ENCODE results near the gene AKTIP.
"Not testable (repeated sequence)": the region's sequence is repeated elsewhere in the genome, so short reads cannot be mapped to it uniquely, and the experiment has no call there.

AKTIP gene

GRCh38 chr16:53502331-53503269 is at the start of gene AKTIP:
AKTIP (minus strand) TSS chr16:53503209; CDS start chr16:53500259, 2,950 bp downstream.
- DNase-seq (ENCODE audit: low read depth) = peak; percentile 57

GRCh38 chr16:53549970-53550690 is 47.1 kb upstream of the AKTIP start:
- DNase-seq (ENCODE audit: low read depth) = peak; percentile 83

- DNase-seq (ENCODE audit: low read depth) = peak; percentile 11
Observed at GRCh38 chr16:53546988-53547391, 44.0 kb upstream of the AKTIP start.

DNA sequence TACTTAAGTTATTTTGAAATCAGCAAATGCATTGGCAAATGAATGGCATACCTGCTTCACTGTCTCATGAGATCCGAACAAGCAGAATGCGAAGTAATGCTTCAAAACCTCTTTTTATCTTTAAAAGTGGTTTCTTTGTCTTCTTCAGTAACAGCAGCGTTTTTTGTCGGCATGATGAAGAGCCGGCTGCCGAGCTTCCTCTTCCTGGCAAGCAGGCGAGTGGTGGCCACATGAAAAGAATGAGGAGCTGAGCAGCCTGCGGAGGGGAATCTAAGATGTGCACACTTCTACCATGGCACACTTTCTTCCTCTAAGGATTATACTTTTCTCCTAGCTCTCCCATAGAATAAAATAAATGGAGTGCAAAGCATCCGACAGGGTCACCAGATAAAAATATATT is 42.4 kb upstream of the AKTIP start:
- DNase-seq (ENCODE audit: low read depth) = no peak

DNA sequence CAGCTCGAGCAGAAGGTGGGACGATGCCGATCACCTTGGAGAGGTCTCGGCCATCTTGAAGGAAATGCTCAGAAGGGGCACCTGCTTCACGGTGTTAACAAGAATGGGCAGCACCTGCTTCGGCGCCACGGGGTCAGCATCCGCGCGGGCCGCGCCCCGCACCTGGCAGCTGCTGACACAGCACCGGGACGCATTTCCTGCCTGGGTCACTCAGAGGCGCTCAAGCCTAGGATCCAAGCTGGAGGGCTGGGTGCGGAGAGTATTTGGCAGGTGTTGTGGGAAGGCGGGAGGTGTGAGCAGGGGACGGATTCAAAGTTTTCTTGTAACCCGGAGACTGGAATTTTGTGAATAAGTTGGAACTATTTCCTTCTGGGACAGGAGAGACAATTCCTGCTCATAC is 39.3 kb upstream of the AKTIP start:
- DNase-seq (ENCODE audit: low read depth) = no peak

GRCh38 chr16:53541326-53541725 is 38.3 kb upstream of the AKTIP start:
- peak; percentile 49 for DNase-seq (ENCODE audit: low read depth)

DNA sequence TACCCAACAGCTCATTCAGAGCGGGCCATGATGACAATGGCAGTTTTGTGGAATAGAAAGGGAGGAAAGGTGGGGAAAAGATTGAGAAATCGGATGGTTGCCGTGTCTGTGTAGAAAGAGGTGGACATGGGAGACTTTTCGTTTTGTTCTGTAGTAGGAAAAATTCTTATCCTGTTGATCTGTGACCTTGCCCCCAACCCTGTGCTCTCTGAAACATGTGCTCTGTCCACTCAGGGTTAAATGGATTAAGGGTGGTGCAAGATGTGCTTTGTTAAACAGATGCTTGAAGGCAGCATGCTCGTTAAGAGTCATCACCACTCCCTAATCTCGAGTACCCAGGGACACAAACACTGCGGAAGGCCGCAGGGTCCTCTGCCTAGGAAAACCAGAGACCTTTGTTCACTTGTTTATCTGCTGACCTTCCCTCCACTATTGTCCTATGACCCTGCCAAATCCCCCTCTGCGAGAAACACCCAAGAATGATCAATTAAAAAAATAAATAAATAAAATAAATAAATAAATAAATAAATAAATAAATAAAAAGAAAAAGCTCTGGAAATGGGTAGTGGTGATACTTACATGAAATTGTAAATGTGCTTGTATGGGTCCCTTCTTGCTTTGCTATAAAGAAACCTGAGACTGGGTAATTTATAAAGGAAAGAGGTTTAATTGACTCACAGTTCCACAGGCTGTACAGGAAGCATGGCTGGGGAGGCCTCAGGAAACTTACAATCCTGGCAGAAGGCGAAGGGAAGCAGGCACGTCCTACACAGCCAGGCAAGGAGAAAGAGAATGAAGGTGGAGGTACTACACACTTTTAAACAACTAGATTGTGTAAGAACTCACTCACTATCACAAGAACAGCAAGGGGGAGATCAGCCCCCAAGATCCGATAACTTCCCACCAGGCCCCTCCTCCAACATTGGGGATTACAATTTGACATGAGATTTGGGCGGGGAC is 37.0 kb upstream of the AKTIP start:
- DNase-seq (ENCODE audit: low read depth) = not testable (repeated sequence)

GRCh38 chr16:53539346-53539745 is 36.3 kb upstream of the AKTIP start:
- not testable (repeated sequence) for DNase-seq (ENCODE audit: low read depth)

- DNase-seq (ENCODE audit: low read depth) = no peak
Observed at GRCh38 chr16:53537626-53538025, 34.6 kb upstream of the AKTIP start.

DNA sequence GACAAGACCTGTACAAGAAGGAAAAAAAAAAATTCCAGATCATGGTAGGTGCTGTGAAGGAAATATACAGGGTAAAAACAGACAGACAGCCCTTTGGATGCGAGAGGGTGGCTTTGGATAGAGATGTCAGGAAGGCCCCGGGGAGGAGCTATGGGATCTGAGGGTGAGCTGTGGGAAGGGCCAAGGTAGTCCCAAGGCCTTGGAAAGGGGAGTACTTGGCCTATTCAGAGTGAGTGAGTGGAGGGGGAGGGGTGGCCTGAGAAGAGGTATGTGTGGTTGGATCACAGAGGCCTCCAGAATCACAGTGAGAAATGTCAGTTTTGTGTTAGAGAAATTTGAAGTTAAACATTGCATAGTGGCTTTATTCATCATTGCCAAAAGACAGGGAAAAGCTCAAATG is 31.2 kb upstream of the AKTIP start:
- DNase-seq (ENCODE audit: low read depth) = no peak

GRCh38 chr16:53530741-53531140 is 27.7 kb upstream of the AKTIP start:
- DNase-seq (ENCODE audit: low read depth) = no peak

DNA sequence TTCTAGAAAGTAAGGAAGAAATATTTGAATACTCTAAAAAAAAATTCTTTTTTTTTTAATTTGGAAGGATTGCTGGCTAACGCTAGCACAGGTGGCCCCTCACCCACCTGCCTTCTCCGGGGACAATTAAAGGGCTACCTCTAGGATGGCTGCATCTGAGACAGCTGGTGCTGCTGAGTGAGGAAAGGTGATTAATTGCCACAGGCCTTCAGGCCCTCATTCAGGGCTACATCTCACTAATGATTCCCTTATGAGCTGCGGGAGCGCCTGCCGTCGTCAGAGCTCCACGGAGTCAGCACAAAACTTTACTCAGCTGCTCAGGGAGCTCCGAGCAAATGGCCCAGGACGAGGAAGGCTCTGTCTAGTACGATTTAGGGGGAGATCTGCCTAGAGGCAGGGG is 27.0 kb upstream of the AKTIP start:
- no peak for DNase-seq (ENCODE audit: low read depth)

DNA sequence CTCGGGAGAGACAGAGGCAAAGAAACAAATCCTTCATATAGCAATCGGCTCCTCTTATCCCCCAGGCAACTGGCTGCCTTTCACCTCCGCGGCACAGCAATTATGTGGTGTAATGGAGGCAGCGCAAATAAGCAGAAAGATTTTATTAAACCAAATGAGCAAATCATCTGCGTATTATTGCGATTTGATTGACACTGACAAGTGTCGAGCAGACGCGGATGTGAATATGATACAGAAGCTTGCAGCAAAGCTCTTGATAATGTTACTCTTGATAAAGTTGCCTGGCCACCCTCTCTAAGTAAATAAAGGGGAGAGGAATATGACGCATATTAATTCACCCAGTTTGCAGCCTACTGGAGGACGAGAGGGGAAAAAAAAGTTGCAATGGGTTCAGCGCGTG is 26.5 kb upstream of the AKTIP start:
- DNase-seq (ENCODE audit: low read depth) = no peak

DNA sequence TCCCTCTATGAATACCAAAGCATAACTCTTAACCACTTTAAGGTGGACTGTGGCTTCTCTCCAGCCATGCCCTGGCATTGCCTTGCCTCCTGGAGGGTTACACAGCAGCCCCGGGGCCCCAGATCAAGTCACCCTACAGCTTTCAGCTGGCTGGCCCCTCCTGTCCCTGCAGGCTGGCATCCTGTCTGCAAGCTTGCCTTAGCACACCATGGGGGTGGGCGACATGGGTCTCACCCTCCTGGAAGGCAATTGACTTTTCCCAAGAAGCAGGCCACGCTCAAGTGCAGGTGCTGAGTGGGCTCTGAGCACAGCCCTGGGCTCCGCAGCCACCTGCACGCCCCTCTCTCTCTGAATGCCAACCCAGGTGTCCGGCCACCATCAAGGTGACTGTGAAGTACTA is 25.8 kb upstream of the AKTIP start:
- no peak for DNase-seq (ENCODE audit: low read depth)

GRCh38 chr16:53523971-53524548 is 21.1 kb upstream of the AKTIP start:
- no peak for DNase-seq (ENCODE audit: low read depth)

DNA sequence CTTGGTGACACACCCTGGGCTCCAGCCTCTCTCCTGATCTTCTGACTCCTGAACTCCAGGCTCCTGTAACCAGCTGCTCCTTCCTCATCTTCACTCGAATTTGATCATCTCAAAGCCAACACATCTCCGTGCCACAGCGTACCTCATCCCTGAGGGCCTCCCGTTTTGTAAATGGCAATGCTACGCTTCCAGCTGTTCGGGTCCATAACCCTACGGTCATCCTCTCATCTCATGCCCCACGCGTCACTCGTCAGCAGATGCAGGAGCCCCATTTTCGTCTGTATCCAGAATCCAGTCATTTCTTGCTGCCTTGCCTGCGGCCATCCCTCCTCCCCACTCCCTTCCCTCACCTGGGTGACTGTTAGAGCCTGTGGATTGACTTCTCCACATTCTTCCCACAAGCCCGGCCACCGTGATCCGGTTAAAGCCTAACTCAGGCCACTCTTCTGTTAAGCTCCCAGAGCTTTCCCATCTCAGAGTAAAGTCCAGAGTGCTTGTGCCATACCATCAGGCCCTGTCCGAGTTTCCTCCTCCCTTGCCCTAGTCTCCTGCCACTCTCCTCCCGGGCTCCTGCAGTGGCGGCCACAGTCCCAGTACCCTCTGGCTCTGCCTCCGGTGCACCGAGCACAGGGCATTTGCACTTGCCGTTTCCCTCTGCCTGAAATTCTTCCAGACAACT is 20.3 kb upstream of the AKTIP start:
- no peak for DNase-seq (ENCODE audit: low read depth)

GRCh38 chr16:53519417-53520091 is 16.5 kb upstream of the AKTIP start:
- DNase-seq (ENCODE audit: low read depth) = no peak

DNA sequence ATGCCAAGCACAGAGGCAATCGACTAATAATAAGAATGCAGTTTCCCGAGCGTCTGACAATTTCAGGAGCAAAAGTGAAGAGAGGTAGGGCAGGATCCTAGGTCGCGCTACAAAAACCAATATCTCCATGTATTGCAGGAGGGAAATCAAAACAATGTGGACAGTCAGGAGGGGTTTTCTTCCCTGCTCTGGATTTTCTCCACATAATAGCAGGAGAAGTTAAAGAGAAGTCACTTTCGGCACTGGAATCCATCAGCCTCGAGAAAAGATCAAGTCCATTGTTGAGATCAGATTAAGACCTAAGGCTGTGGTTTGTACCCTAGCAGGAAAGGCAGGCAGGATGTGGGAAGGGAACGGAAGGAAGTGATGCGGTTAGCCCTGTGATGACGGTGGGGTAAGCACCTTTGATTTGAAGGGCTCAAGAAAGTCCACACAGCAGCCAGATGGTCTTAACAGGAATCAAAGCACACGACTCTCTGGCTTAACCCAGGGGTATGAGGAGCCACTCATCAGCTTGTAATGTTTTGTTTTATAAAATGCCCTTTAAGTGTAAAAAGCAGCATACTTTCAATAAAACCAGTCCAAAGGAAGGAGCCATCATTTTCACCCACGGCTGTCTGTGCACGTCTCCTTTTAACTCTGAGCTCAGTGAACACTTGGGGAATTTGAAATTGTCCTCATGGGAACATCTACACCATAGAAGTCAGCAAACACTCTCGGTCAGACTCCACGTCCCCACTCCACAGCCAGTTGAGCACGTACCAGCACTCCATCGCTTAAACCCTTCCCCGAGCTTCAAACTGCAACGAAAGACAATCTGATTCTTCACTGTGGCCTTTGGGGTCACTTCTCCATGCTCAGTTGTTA is 15.8 kb upstream of the AKTIP start:
- peak; percentile 96 for DNase-seq (ENCODE audit: low read depth)

- no peak for DNase-seq (ENCODE audit: low read depth)
Observed at GRCh38 chr16:53517851-53518250, 14.8 kb upstream of the AKTIP start.

Measured in iris pigment epithelial cell (primary cell).